HG02981 (cell line): Measurements from ENCODE around the gene ABCC6.
"Not testable (repeated sequence)": the region's sequence is repeated elsewhere in the genome, so short reads cannot be mapped to it uniquely, and the experiment has no call there.

Source experiments
- ATAC-seq: cut with Tn5 transposase; IDR thresholded peaks from one replicate; pipeline ENCODE4 v1.9.1; 2021; ENCODE audit warnings: mild to moderate bottlenecking, moderate library complexity; ENCODE audit not compliant: unreplicated experiment

The ABCC6 gene

GRCh38 chr16:16120044-16120381 lies 103.3 kb downstream of the ABCC6 start:
- no peak for ATAC-seq

GRCh38 chr16:16118337-16118736 lies 105.0 kb downstream of the ABCC6 start:
- ATAC-seq, result no peak

- ATAC-seq, result no peak
Measured at GRCh38 chr16:16116841-16117240, 106.5 kb downstream of the ABCC6 start.

- ATAC-seq, result no peak
Measured at GRCh38 chr16:16113076-16113475, 110.2 kb downstream of the ABCC6 start.

GRCh38 chr16:16112450-16113053 lies 110.7 kb downstream of the ABCC6 start:
- no peak for ATAC-seq

GRCh38 chr16:16111639-16112038 lies 111.7 kb downstream of the ABCC6 start:
- no peak for ATAC-seq

- no peak for ATAC-seq
Measured at GRCh38 chr16:16110111-16110490, 113.2 kb downstream of the ABCC6 start.

- ATAC-seq, result no peak
Measured at GRCh38 chr16:16109453-16110110, 113.7 kb downstream of the ABCC6 start.

GRCh38 chr16:16108759-16109158 lies 114.5 kb downstream of the ABCC6 start:
- ATAC-seq, result no peak

- no peak for ATAC-seq
Measured at GRCh38 chr16:16107839-16108238, 115.5 kb downstream of the ABCC6 start.

- no peak for ATAC-seq
Measured at GRCh38 chr16:16106466-16106865, 116.8 kb downstream of the ABCC6 start.

- ATAC-seq, result no peak
Measured at GRCh38 chr16:16105646-16106045, 117.6 kb downstream of the ABCC6 start.

GRCh38 chr16:16104804-16105141 lies 118.5 kb downstream of the ABCC6 start:
- not testable (repeated sequence) for ATAC-seq

GRCh38 chr16:16104132-16104803 lies 119.0 kb downstream of the ABCC6 start:
- not testable (repeated sequence) for ATAC-seq

GRCh38 chr16:16102738-16103137 lies 120.6 kb downstream of the ABCC6 start:
- ATAC-seq, result no peak

GRCh38 chr16:16101585-16101984 lies 121.7 kb downstream of the ABCC6 start:
- ATAC-seq, result no peak

GRCh38 chr16:16100631-16101030 lies 122.7 kb downstream of the ABCC6 start:
- no peak for ATAC-seq

- ATAC-seq, result no peak
Measured at GRCh38 chr16:16099320-16099719, 124.0 kb downstream of the ABCC6 start.
